Measurements from ENCODE around the gene AP1G2.
A peak's percentile ranks its signal among the peaks of the same experiment; 100 is the strongest.
"Not testable (repeated sequence)": the region's sequence is repeated elsewhere in the genome, so short reads cannot be mapped to it uniquely, and the experiment has no call there.

AP1G2 gene

GRCh38 chr14:23600322-23600707 lies 32.7 kb upstream of the AP1G2 start:
- DNase-seq = no peak

- not testable (repeated sequence) for DNase-seq
Observed at GRCh38 chr14:23594191-23594590, 26.6 kb upstream of the AP1G2 start.

DNA sequence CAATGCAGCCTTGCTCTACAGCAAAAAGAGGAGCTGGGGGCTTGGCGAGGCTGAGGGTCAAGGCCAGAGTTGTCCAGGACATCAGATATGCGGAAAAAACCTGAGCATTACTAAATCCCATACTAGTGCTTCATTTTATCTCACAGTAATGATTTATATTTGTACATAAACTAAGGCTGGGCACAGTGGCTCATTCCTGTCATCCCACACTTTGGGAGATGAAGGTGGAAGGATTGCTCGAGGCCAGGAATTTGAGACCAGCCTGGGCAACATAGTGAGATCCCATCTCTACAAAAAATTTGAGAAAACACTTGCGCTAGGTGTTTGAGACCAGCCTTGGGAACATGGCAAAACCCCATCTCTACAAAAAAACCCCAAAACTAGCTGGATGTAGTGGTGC lies 22.6 kb upstream of the AP1G2 start:
- no peak for DNase-seq

- no peak for DNase-seq
Observed at GRCh38 chr14:23589606-23590005, 22.0 kb upstream of the AP1G2 start.

GRCh38 chr14:23588884-23589598 lies 21.4 kb upstream of the AP1G2 start:
- peak; percentile 82 for DNase-seq

- DNase-seq = not testable (repeated sequence)
Observed at GRCh38 chr14:23584527-23585203, 17.1 kb upstream of the AP1G2 start.

- not testable (repeated sequence) for DNase-seq
Observed at GRCh38 chr14:23583761-23584526, 16.4 kb upstream of the AP1G2 start.

DNA sequence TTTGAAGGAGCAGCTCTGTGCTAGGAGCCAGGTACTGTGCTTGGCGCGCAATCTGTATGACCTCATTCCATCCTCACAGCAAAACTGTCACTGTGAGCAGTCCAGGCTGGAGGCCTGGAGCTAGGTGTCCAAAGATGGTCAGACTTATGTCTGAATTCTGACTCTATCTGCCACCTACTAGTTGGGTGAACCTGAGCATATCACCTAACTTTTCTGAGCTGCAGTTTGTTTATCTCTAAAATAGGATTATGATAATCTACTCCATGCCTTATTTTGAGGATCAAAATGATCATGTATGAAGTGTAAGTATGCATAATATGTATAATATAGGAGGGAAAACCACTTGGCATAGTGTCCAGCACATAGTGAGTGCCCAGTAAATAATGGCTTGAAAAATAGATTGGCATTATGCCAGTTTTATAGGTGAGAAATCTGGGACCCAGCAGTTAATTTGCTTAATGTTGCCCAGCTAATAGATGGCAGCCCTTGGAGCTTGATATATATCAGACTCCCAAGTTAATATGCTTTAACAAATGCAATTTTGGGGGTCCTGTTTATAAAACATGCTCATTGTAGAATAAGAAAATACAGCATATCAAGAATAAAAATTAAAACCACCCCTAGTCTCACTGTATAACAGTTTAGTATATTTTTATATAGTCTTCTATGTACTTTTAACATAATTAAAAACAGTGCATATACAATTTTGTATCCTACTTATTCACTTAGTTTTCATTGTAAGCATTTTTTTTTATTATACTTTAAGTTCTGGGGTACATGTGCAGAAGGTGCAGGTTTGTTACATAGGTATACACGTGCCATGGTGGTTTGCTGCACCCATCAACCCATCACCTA lies 15.5 kb upstream of the AP1G2 start:
- DNase-seq = no peak

DNA sequence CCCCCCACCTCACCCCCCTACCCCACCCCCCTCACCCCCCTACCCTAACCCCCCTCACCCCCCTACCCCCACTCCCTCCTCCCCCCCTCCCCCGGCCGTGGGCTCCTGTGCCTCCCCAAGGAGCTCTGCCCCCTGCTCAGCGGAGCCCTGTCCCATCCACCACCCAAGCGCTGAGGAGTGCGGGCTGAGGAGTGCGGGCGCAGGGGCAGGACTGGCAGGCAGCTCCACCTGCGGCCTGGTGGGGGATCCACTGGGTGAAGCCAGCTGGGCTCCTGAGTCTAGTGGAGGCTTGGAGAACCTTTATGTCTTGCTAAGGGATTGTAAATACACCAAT lies 13.3 kb upstream of the AP1G2 start:
- DNase-seq = no peak

DNA sequence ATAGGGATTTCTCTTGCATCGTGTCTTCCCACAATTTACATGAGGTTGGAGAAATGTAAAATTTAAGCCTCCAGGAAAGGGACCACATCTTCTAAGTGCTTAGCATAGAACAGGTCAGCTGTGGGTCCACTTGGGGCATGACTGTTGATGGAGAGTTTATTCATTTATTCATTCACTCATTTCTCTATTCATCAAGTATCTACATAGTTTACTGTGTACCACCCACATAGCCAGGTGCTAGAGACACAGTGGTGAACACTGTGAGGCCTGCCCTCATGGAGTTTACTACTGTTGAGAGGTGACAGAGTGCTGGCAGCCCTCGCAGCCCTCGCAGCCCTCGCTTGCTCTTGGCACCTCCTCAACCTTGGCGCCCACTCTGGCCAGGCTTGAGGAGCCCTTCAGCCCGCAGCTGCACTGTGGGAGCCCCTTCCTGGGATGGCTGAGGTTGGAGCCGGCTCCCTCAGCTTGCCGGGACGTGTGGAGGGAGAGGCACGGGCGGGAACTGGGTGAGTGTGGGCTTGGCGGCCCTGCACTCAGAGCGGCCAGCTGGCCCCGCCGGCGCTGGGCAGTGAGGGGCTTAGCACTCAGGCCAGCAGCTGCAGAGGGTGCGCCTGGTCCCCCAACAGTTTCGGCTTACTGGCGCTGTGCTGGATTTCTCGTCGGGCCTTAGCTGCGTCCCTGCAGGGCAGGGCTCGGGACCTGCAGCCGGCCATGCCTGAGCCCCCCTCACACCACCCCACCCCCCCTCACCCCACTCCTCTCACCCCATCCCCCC lies 12.7 kb upstream of the AP1G2 start:
- no peak for DNase-seq

- no peak for DNase-seq
Observed at GRCh38 chr14:23579739-23580138, 12.1 kb upstream of the AP1G2 start.

DNA sequence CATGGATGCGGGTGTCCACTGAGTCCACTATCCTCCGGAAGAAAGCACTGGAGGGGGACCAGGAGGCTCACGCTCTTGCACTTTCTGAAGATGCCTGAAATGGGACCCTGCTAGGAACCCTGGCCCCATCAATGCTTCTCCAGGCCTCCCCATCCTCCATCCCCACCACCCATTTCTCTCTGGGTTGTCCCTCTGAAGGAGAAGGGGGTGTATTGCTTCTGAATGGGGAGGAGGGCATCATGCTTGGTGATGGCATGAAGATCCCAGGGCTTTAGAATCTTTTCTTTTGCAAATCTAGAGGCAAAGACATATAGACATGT lies 11.7 kb upstream of the AP1G2 start:
- DNase-seq = no peak

- DNase-seq = no peak
Observed at GRCh38 chr14:23578560-23579310, 11.1 kb upstream of the AP1G2 start, which contains the start of gene JPH4. Gene JPH4, minus strand, starts transcription at chr14:23578790. Its CDS starts 1,337 bp downstream, at chr14:23577453.

- DNase-seq = no peak
Observed at GRCh38 chr14:23577710-23578392, 10.3 kb upstream of the AP1G2 start.

DNA sequence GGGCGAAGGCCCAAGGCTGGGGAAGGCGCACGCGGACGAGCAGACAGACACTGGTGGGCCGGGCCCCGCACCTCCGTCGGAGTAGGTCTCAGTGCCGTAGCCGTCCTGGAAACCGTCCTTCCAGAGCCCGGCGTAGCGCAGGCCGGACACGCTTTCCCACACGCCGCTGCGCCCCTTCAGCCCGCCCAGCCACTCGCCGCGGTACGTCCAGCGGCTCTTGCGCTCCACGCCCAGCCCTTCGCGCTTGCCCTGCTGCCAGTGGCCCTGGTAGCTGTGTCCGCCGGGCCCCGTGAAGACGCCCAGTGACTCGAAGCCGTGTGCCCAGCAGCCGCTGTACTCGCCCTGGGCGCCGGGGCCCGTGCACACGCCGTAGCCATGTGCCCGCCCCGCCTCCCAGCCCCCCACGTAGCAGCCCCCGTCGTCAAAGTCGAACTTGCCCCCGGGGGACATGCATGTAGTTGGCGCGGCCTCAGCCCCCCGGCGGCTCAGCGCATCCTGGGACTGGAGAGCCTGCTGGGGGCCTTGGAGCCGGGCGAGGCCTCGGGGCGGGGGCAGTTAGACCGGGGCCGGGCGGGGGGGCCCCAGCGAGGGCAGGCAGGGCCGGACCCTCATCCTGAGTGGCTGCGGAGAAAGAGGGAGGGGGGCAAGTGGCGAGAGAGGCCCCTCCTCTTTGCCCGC lies 9.6 kb upstream of the AP1G2 start:
- DNase-seq = no peak

- DNase-seq = no peak
Observed at GRCh38 chr14:23573384-23574015, 5.9 kb upstream of the AP1G2 start.

GRCh38 chr14:23572836-23573235 lies 5.2 kb upstream of the AP1G2 start:
- DNase-seq = no peak

- DNase-seq = no peak
Observed at GRCh38 chr14:23572524-23572828, 4.9 kb upstream of the AP1G2 start.

DNA sequence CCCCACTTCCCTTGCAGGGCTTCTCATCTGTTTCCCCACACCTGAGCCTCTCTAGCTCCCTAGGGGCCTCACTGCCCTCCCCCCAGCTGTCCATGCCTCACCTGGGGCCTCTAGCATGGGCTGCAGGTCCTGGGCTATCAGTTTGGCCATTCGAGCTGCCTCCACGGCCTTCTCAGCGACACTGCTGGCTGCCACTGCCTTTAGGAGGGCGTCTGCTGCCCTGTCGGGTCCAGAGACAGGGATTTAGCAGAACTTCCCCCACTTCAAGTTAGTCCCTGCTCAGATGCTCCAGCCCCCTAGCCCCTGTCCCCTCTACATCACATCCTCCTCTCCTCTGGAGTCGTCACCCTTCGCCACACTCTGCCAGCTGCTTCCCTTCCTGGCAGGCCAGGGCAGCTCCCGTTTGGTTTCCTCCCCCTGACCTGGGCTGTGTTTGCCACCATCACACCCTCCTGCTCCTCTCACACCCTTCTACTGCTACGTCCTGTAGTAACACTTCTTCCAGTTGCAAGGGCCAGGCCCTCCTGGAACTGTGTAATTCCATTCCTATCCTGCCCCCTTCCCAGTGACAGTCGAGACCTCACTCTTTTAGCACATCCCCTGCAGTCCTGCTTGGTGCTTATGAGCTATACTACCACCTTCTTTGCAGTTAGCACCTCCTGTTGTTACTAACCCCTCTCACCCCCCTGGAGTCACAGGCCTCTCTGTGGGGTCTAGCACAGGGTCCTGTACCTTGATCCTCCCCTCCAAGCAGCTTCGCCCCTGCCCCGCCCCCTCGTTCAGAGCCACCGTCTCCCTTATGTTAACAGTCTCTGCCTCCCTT lies 4.3 kb upstream of the AP1G2 start:
- no peak for DNase-seq
